ENCODE data around the gene RBM33. TPM values are rescaled to one million over a fixed set of nuclear protein-coding genes. Genes with fewer than 3 reads are reported as not detected.
"Not testable (repeated sequence)": the region's sequence is repeated elsewhere in the genome, so short reads cannot be mapped to it uniquely, and the experiment has no call there.

Gene RBM33
- total RNA-seq, 1 experiment from 2014 or later, result 19.4 TPM

GRCh38 chr7:155688237-155688636 is 43.8 kb downstream of the RBM33 start:
- DNase-seq (ENCODE audit: low read depth), result not testable (repeated sequence)

DNA sequence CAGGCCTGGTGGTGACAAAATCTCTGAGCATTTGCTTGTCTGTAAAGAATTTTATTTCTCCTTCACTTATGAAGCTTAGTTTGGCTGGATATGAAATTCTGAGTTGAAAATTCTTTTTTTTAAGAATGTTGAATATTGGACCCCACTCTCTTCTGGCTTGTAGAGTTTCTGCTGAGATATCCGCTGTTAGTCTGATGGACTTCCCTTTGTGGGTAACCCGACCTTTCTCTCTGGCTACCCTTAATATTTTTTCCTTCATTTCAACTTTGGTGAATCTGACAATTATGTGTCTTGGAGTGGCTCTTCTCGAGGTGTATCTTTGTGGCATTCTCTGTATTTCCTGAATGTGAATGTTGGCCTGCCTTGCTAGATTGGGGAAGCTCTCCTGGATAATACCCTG is 46.2 kb downstream of the RBM33 start:
- not testable (repeated sequence) for DNase-seq (ENCODE audit: low read depth)

DNA sequence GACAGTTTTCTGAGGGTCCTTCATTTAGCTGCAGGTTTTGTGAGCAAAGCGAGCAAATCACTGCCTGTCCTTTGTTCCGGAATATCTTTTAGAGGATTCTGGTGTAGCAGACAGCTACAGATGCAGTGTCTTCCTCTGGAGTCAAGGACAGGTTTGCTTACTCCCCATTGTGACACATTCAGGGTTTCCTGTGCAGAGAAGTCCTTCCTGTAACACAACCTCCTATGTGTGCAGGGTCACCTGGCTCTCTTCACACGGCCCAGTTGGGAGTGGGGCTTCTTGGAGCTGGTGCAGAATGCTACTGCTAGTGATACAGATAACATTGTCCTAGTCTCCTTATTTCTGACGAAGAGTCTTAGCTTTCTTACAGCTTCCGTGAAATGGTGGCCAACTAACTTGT is 47.9 kb downstream of the RBM33 start:
- DNase-seq (ENCODE audit: low read depth), result no peak

DNA sequence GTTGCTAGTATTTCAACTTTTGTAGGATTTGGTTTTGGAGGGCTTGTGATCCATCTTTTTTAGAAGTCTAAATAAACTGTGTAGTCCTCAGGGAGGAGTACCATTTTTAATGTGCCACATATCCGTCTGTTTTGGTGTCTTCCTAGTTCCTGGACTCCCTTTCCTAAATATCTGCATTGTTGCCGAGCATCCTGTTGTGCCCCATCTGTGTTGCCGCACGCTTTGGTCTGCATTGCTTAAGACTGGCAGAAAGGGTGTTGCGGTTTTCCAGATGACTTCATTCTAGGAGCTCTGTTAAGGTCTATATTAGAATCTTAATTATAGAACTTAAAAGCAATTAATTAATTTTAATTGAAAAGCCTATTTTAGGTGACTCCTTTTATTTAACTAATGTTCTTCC is 49.4 kb downstream of the RBM33 start:
- DNase-seq (ENCODE audit: low read depth), result no peak

DNA sequence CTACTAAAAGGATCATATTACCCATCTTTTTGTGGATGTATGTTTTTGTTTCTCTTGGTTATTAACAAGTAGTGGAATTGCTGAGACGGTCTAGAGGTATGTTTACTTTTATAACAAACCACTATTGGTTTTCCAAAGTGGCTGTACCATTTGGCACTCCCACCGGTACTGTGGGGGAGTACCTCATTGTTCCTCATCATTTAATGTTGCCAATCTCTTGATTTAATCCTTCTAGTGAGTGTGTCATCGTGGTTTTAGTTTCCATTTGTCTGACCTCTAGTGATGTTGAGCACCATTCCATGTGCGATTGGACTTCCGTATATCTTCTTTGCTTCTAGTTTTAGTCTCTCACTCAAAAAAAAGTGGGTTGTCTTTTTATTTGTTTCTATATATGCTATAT is 50.4 kb downstream of the RBM33 start:
- peak; percentile 58 for DNase-seq (ENCODE audit: low read depth)

- DNase-seq (ENCODE audit: low read depth), result no peak
Measured at GRCh38 chr7:155696747-155697146, 52.3 kb downstream of the RBM33 start.

GRCh38 chr7:155698633-155699032 is 54.2 kb downstream of the RBM33 start:
- DNase-seq (ENCODE audit: low read depth), result no peak

- DNase-seq (ENCODE audit: low read depth), result no peak
Measured at GRCh38 chr7:155699180-155699579, 54.7 kb downstream of the RBM33 start.

- DNase-seq (ENCODE audit: low read depth), result no peak
Measured at GRCh38 chr7:155700847-155701246, 56.4 kb downstream of the RBM33 start.

DNA sequence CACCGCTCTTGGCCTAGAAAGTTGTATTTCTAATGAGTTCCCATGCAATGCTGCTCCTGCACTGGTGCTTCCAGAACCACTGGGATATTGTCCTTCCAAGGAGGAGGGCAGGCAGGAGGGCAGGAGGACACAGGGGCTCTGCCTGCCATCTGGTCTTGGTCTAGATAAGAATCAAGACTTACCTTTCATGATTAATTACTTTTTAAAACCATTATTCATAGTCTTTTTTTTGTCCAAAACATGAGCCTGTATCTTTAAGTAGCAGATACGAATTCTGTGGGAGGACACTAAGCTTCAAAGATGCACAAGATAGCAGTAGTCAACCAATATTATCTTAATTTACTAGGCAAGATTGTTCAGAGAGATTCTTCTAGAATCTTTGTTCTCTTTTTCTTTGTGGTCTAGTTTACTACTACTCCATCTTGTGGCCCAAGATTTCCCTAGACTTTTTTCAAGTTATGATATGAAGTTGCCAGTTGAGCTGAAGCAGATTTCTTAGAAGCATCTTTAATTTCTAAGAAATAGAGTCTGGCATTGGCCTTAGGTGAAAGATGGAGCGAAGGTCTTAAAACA is 57.6 kb downstream of the RBM33 start:
- no peak for DNase-seq (ENCODE audit: low read depth)

DNA sequence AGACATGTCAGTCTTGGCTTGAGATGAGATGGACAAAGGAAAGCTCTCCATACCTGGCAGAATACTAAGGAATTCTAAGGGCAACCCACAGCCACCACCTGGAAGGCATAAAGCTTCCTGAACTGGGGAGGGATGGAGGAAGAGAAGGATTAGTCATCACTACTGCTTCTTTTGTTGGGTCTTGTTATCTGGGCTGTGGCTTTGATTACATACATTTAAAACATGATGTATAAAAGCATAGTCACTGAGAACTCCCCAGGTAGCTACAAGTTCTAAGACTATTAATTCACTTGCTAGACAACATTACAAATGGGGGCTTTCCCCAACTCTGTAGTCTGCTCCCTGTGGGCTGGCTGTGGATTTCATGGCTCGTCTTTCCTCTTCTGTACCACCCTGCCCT is 58.2 kb downstream of the RBM33 start:
- peak; percentile 59 for DNase-seq (ENCODE audit: low read depth)

- DNase-seq (ENCODE audit: low read depth), result no peak
Measured at GRCh38 chr7:155705623-155706360, 61.3 kb downstream of the RBM33 start.

- no peak for DNase-seq (ENCODE audit: low read depth)
Measured at GRCh38 chr7:155706376-155706775, 61.9 kb downstream of the RBM33 start.

DNA sequence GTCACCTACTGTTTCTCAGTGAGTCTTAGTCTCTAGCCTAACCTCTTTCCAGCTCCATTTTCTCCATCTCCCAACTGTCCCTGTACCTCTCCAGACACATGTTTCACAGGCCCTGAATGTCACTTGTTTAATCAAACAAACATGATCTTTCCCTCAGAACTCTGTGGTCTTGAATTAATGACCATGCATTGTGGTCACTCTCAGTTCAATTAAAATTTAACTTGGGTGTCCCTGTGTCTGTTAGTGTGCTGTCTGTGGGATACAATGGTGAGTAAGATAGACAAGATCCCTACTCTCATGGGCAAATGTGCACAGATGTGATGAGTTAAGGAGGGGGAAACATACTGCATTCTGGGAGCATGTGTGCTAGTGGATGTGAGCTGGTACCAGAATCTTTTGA is 65.0 kb downstream of the RBM33 start:
- no peak for DNase-seq (ENCODE audit: low read depth)

DNA sequence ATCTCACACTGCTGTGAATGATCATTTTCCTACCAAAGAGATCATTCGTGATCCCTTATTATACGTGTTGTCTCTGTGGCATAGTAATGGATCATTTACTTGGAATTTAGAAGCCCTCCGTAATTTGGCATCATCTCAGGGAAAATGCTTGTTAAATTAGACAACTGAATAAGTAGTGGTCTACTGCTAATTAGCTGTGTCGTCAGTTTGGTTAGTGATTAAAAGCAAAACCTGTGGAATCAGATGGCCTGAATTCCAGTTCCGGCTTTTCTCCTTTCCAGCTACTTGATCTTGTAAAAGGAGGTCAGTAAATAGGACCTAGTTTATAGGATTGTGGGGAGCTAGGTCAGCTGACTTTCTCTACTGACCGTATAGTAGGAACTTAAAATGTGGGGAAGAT is 65.6 kb downstream of the RBM33 start:
- no peak for DNase-seq (ENCODE audit: low read depth)

GRCh38 chr7:155710530-155710929 is 66.1 kb downstream of the RBM33 start:
- no peak for DNase-seq (ENCODE audit: low read depth)

DNA sequence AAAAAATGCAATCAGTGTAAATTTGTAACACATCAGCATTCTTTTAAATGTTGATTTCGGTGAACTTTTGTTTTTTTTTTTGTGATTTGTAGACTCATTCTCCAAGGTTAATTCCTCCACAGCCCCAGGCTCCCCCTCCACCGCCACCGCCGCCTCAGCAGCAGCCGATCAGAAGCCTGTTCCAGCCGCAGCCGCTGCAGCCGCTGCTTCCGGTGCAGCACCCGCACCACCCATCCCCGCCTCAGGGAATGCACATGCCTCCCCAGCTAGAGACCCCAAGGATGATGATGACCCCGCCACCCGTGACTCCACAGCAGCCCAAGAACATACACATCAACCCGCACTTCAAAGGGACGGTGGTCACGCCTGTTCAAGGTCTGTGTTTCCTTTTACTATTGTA is 66.6 kb downstream of the RBM33 start:
- DNase-seq (ENCODE audit: low read depth), result no peak

DNA sequence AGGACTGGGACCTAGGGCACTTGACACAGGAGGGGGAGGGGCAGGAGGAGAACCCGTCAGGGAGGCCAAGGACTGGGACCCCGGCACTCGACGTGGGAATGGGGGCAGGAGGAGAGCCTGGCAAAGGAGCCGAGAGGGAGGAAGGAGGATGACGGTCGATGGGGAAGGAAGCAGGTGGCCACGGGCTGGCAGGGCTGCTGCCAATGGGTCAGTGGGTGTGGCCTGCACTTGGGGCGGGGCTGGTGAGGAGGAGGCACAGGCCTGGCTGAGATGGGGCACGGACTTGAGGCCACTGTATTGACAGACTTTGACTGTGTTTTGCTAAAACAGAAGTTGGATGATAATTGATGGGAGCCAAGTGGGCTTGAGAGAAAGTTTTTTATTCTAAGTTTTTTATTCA is 68.9 kb downstream of the RBM33 start:
- DNase-seq (ENCODE audit: low read depth), result no peak

DNA sequence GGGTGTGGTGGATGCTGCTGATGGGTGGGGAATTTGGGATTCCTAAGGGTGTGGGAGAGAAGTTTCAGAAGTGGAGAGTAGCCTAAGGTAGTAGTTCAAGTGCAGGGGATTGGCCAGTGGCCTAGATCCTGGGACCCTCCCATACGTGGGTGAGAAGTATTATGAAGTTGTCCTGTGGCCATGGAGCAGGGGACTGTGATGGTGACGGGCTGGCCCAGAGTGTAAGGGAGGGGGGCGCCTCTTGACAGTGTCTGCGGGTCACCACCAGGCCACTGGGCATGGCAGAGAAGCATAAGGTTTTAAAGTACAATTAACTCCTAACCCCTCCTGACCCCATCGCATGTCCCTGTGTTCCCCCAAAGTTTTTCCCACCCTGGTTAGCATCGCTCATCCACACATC is 70.2 kb downstream of the RBM33 start:
- no peak for DNase-seq (ENCODE audit: low read depth)

DNA sequence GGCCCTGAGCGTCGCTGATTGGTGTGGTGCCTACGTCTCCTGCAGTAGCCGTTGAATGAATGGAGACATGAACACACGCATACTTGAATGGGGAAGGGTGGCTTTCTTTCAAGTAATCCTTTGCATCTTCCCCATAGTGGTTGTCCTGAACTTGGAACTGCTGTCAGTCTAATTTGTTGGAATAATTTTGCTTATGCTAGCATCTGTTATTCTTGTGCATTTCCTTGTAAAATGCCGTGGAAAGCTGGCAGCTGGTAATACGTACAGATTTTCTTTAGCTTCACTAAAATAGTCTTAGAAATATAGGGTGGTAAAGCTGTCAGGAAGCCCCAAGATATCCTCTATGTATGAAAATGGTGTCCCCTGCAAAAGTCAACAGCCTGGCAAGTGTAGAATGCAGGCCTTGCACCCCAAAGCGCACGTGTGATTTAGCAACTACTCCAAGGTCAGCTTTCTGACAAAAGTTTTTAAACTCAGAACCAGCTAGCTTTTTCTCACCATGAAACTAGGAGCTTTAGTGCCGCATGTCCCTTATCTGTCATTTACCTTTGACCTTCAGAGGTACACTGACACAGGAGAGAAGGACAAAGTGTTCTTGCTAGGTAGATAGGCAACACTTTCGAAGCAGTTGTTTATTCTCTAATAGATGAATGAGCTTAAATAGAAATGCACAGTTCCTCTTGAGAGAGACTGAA is 70.8 kb downstream of the RBM33 start:
- no peak for DNase-seq (ENCODE audit: low read depth)

- DNase-seq (ENCODE audit: low read depth), result no peak
Measured at GRCh38 chr7:155717010-155717744, 72.7 kb downstream of the RBM33 start.

GRCh38 chr7:155721056-155721455 is 76.6 kb downstream of the RBM33 start:
- no peak for DNase-seq (ENCODE audit: low read depth)

DNA sequence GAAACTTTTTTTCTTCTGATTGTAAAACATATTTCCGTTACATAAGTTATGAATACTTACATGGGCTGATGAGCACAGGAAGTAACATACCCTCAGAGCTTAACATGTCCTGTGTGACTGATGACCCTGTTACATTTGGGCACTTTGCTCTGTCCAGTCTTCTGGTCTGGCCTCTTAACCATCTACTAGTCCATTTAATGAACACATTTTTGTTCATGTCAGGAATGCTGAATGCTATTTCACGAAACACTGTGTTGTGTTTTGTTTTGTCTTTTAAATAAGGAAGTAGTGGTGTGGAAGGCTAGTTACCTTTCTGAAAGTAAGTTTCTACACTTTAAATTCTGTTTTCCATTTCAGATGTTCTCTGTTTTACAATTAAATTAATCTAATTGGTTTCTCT is 77.7 kb downstream of the RBM33 start:
- no peak for DNase-seq (ENCODE audit: low read depth)

All from Daoy (cell line).